ENCODE data around the gene TMEM151B.

The TMEM151B gene

DNA sequence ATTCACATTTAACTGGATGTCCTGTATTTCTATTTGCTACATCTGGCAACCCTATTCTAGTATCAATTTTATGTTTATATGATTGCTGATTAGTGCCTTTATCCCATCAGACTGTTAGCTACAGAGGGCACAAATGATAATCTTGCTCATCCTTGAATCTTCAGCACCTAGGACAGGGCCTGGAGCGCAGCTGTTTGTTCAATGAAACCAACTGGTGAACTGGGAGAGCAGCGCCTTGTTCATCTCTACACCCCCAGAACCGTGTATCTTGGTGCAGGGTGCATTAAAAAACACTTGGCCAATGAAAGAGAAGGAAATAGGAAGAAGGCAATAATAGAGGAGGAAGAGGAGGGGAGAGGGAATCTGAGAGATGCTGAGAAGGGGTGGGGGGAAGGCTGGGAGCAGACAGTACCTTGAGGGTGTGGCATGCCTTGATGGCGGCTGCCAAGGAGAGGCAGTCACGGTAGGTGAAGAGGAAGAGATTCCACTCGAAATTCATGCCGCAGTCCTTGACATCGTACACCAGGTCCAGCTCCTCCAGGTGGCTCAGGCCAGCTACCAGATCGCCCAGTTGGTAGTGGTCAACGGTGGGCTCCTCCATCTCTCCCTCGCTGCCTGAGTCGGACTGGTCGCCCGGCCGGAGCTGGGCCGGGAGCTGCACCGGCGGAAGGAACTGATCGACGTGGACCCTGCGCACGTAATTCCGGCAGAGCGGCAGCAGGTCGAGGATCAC is 15.5 kb downstream of the TMEM151B start:
- no peak for DNase-seq

DNA sequence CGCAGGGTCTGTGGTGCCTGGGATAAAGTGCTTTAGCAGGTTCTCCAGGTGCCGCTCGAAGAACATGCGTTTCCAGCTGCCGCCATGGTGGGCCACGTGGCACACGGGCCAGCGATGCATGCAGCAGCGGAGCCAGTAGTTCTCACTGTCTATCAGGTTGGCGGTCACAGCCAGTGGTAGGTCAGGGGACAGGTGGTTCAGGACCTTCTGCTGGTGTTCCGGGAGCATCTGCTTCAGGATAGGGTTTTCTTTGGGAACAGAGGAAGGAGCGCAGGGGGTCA is 16.0 kb downstream of the TMEM151B start:
- no peak for DNase-seq

DNA sequence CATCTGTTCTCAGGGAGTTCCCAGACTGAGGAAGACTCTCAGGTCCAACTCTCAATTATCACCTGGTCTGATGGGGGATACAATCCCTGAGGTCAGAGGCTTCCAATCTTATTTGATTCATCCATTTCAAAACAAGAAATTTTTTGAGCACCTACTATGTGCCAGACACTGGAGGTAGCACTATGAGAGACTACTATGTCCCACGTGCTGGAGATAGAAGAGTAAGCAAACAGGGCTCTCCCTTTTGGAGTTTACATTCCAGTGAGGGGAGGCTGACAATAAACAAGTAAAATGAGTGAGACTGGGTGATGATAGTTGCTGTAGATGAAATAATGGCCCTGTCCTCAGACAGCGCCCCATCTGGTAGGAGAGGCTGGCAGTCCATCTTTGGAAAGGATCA is 16.5 kb downstream of the TMEM151B start:
- DNase-seq = no peak

DNA sequence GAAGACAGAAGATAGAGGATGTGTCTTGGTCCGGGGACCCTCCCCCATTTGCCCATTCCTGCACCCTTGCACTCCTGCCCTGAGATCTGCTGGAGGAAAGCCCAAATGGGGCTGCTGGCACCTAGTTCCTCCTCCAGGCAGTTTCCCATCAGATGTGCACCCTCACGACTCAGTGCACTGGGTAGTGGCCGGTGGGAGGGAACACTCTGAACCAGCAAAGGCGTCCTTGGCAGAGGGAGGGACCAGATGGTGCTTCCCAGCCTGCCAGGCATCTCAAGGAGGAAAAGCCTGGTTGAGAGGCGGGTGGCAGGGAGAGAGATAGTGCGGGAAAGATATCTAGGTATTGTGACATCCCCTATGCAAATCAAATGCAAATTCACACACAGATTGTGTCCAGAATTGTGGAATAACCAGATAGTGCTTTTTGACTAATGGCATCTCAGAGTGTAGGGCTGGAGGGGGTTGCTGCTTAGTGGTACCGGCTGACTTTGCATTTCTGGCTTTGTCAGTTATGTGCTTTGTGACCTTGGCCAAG is 19.5 kb downstream of the TMEM151B start:
- no peak for DNase-seq

DNA sequence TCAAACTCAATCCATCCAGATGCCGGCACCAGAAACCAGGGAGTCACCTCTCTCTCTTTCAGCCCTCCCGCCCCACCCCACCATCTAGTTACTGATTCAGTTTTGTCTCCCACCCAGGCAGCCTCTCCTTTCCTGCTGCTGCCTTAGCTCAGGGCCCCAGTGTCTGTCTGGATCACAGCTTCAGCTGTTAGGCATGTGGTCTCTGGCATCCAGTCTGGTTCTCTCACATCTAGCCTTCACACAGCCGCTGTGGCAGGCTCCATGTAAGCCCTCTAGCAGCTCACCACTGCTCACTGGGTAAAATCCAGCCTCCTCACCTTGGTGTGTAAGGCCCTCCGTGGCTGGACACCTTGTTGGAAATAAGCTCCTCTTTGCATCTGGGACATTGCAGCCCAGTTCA is 21.6 kb downstream of the TMEM151B start:
- no peak for DNase-seq

DNA sequence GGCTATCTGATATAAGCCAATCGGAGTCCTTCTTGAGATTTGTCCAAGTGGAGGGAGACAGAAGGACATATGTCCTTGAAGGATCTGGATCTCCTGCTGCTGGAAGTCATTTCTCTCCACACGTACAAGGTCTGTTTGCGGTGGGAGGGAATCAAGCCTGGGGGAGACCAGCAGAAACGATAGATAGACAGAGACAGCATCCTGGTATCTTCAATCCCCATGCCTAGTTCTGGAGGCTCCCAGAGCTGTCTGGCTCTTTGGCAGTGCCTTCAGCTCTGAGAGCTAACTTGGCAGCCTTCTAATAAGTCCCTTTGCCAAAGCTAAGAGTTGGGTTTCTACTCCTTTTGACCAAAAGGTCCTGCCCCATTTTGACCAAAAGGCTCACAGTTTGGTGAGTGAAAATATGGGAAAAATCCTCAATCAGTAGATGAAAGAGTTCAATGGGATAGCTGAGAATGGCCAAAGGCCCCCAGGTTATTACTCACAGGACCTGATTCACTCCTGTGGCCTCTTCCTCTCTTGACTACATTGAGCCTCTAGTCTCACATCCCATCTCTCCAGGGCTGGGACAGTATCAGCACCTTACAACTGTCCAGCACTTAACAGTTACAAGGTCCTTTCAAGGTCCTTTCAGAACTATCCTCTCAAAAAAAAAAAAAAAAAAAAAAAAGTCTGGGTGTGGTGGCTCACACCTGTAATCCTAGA is 22.6 kb downstream of the TMEM151B start:
- no peak for DNase-seq

DNA sequence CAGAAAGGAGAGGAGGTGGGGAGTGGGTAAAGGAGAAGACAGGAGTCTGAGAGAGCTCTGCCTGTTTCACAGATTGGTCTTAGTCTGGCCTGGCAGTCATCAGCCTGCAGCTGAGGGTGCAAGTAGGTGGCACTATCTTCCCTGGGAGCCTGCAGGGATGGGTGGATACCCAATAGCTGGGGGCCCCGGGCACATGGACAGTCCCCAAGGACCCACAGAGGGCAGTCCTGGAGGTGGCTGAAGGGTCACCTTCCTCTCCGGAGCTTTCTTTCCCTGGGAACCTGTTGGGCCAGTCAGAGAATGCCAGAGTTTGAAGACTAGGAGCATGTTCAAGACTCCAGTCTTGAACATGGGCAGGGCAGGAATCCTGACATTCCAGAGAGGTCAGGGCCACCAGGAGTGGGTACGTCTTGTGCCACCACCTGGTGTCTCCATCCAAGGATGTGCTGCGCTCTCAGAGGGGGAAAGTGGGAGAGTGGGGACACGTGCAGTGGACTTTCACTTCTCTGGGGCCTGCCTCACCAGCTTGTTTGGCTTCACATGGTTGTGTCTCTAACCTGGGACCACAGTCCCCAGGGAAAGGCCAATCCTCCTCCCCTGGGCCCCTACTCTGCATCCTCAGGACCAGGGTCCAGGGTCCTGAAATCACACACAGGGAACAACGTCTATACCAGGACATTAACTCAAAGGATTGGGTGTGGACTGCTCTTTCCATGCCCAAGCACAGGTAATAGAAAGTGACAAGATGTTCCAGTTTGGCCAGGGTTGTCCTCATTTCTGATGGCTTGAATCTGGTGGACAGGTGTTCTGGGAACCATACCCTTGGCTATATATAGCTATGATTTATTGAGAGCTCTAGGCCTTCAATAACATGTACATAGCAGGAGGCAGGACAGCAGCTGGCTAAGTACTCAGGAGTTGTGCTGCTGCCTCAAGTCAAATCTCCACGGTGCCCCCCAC is 24.9 kb downstream of the TMEM151B start:
- DNase-seq = no peak

DNA sequence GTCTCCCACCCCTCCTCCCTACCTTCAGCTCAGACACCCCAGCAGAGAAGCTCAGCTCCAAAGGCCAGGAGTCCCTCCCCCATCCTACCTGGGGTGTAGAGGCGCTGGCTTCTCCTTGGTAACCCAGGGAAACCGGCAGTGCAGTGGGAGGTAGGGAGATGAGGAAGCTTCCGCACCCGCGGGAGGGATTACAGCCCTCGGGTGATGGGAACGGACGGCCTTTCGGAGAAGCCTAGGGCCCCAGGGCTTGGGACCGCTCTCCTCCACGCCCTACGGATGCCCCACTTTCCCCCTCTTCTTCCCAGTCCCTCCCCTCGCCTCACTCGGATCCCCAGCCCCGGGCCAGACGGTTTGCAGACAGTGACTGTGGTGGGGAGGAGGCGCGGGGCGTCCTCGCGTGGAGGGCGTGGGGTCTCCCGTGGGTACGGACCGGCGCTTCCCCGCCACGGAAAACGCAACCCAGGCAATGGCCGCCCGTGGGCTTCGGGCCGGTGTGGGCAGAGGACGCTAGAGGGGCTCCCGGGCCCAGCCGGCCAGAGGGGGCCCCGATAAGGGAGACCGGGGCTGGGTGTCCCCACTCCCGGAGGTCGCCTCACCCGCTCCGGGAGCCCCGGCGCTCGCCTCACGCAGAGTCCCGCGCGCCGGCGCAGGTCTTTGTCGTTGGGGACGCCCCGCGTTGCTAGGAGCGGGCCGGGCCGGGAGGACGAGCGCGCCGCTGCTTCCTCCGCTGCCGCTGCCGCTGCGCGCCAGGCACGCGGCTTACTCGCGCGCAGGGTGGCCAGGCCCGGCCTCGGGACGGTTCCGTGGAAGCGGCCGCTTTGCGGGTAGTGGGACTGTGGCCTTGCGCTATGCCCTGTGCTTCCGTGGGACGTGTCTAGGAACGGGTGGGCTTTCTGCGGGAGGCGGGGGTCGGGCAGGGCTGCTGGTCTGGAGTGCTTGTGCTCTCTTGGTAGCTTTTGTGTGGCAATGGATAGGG is 27.1 kb downstream of the TMEM151B start:
- peak; percentile 80 for DNase-seq

DNA sequence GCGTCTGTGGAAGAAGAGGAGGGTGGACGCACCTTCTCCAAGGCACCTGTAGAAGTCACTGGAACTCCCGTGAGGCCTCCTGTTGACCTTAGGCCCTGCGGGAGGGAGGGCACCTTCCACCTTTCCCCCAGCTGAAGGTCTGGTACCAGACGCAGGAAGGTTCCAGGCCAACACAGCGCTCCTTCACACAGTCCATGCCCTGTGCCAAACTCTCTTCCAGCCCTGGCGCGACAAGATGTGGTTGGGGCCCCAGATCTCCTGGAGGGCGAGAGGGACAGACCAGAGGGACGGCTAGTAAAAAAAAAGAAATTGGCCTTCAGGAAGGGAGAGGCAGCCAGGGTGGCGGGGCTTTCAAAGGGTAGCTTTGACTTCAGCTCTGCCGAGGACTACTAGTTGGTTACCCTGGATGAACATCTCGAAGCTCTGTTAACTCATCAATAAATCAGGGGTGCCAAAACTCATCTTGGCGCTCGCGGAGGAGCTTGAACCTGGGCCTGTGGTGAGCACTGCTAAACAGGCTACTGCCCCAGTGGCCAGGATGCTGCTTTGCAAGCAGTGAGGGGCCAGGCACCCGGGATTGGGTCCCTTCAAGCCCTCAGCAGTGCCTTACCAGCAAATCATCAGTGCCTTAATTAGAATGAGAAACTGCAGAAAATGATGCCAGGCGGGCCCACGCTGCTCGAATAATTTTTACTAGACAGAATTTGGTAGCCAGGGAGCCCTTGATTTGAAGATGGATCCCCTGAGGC is 28.0 kb downstream of the TMEM151B start:
- DNase-seq = peak; percentile 51

DNA sequence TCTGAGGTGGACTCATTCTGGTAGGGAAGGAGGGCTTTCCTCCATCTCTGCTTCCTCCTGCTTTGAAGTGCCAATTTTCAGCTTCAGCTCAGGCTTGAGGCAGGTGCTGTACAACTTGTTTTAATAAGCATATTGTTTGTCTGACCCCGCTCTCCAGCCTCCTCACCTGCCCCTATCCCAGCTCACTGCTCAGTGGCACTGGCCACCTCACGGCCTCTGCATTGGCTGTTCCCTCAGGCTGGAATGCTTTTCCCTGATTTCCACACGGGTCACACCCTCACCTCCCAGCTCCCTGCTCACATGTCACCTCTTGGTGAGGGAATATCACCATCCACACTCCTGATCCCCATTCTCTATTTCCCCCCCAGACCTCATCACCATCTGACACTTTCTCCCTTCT is 28.6 kb downstream of the TMEM151B start:
- DNase-seq = no peak

DNA sequence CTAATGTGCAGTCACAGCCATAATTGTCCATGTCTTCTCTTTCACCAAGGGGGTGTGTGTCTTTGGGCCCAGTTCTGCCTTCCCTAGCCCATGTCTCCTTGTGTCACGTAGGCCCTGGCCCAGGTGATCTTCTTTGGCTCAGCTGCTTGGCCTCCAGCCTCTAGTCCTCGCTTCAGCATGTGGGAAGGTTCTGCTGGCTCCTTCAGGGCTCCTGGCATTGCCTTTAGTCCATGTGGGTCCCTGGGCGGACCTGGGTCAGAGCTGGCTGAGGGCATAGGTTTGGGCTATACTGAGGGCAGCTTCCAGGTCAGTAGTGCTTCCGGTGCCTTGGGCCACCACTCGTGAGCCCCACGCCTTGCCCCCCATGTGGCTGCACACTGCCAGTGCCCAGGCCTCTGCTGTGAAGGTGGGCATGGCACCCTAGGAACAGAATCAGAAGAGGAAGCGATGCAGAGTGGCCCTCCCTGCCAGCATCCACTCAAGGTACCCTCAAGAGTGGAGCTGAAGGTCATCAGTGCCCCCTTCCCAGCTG is 30.1 kb downstream of the TMEM151B start:
- peak; percentile 58 for DNase-seq

DNA sequence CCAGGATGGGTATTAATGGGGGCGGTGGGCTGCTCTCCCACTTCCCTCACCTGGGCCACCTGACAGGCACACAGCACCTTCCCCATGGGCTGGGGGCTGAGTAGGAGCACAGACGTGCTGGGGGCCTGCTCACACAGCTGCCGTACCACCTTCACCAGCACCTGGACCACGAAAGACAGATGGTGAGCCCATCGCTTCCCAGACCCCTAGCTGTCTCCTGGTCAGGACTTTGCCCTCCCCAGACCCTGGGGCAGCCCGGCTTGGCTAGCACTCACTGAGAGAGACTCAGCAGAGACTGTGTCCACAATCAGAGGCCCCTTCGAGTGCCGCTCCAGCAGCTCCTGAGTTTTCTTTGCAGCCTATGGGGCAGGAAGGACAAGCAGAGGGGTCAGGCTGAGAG is 30.9 kb downstream of the TMEM151B start:
- no peak for DNase-seq

DNA sequence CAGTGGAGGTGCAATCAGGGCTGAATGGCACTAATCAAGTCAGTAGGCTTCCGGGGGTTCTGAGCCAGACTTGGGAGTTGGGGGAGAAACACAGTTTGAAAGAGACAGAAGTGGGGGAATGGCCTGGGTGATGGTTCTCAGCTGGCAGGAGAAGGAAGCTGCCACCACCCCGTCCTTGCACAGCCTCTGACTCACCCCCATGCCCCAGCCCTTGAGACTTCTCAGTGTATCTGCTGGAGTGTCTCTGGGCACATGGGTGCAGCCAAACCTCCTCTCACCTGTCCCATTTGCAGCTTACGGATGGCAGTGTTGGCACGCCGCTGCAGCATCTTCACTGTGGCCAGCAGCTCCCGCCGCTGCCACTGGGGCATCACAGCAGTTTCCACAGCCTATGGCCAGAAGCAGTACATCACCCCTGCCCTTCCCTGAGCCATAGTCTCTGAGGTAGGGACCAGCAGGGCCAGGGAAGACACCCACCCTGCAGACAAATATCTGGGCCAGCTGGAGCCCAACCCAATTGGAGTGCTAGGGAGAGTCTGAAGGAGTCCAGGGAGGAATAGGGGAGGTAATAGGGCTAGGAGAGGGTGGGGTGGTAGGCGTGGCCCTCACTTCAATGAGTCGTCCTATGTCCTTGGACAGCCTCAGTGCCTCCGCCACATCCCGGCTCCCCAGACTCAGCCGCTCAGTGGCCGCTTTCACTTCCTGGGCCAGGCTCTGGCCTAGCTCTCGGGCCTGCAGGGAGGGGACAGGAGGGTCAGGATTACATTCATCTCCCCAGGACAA is 31.7 kb downstream of the TMEM151B start:
- peak; percentile 17 for DNase-seq

DNA sequence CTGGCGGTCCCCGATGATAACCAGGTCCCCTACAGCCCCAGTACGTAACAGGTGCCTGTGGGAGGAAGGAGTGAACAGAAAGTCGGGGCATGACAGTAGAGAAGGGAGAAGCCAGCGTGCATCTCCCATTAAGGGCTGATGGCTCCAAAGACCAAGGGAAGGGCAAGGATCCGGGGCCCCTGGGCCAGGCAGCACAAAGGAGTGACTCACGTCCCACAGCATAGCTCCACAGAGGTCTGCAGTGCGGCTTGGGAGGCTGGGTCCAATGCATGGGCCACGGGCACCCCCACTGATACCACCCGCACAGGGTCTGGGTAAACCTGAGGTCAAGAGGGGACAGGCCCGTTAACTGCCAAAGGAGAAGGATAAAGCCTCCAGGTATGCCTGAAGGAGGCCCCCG is 32.6 kb downstream of the TMEM151B start:
- DNase-seq = no peak

DNA sequence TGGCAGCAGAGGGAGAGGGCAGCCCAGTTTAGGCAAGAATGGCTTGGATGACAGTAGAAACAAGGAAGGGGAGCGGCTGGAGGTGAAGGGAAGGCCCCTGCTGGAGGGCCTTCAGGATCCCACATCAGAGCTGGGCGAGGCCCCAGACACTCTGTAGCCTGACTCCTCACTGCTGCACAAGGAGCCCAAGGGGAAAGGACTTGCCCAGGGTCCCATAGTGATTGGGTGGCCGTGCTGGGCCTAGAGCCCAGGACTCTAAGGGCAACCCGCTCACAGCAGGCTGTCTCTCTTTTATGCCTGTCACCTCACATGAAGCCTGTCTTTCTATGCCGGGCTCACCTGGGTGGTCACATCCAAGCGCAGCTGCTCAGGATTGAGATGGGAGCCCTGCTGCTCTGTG is 33.6 kb downstream of the TMEM151B start:
- no peak for DNase-seq

DNA sequence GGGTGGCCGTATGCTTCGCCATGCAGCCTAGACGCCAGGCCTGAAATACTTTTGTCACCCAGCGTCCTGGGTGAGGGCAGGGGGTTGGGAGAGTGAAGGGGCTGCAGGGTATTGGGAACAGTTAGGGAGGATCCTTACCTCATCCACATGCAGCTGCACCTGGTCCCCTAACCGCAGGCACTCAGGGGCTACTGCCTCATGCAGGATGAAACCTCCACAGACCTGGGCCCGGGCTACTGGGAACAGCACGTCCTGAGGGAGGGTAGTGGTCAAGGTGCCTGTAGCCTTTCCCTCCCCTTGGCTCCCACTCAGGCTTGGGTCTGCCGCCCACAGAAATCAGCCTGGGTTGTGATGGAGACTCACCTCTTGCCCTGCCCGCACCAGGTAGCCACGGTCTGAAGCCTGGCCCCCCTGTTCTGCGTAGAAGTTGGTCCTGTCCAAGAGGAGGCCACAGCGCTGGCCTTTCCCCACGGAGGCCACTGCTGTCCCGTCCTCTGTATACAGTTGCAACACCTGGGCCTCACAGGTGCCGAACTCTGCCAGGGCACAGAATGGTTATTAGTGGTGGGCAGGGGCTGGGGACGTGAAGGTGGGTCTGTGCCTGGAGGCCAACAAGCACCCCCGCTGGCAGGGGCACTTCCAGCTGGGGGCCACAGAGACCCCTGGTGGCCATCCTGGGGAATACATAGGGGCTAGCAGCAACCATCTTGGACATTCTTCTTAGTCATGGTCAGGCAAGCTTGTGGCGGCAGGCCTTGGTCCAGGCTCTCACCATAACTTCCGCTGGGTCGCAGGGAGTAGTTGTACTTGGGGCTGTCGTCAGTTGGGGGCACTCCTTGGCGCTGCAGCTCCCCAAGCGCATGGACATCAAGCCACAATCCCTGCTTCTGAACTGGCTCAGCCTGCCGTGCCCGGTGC is 34.3 kb downstream of the TMEM151B start:
- peak; percentile 79 for DNase-seq

DNA sequence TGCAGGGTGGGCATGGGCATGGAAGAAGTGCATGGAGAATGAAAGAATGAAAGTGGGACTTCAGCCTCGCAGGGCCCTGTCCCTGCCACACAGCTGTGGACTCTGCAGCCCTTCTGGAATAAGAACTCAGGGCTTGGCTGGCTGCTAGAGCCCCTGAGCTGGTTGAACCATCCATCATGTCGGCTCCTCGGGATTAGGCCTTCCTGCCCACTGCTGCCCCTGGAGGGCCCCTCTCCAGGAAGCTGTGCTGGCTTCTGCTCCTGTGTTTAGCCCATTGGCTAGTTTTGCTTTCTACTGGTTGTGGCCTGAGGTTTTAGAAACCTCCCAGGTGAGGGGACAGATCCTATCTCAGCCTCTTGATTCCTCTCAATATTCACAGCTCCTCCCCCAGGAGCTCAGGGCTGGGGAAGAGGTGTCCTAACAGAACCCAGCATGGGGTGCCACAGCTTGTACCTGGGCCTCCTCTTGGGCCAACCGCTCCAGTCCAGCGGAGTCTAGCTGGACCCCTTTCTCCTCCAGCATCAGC is 35.0 kb downstream of the TMEM151B start:
- DNase-seq = no peak

DNA sequence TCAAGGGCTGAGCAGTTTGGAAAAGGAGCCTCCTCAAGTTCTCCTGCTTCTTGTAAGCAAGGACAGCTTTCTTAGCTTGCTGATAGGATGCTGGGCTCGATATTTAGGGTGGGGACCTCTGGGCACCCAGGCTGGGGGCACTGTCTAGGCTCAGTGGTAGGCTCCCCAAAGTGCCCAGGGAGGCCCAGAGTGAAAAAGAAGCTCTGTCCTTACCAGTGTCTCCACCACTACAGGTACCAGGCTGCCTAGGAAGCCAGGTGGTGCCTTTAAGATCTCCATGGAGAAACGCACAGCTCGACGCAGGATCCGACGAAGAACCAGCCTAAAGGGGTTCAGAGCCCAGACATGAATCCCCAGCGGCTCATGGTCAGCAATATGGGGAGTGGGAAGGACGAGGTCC is 36.5 kb downstream of the TMEM151B start:
- no peak for DNase-seq

DNA sequence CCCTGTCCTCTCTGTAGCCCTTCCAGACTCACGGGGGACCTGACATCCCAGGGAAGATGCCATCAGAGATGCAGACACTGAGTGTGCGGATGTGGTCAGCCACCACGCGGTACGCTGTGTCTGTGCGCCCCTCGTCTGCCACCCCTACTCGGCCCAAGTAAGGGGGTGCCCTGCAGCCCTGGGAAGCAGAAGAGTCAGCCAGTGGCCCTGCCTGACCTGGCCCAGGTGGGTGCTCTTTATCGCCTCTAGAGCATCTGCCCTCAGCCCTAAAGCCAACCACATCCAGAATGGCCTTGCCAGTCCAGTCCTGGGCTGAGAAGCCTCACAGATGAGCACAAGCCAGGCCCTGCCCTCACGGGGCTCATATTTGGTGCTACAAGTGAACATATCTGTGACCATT is 37.0 kb downstream of the TMEM151B start:
- DNase-seq = no peak

All from activated effector memory CD4-positive, alpha-beta T cell treated with anti-CD3 and anti-CD28 coated beads, Interleukin-2, amount 50 U/mL, for 16 hours (primary cell).